ENCODE results near the gene ZNF750.
"Not testable (repeated sequence)": the region's sequence is repeated elsewhere in the genome, so short reads cannot be mapped to it uniquely, and the experiment has no call there.

The ZNF750 gene

GRCh38 chr17:82793974-82794630 is 45.7 kb downstream of the ZNF750 start:
- DNase-seq (ENCODE audit: low spot score) = no peak

- DNase-seq (ENCODE audit: low spot score) = no peak
Observed at GRCh38 chr17:82791532-82791931, 48.3 kb downstream of the ZNF750 start.

DNA sequence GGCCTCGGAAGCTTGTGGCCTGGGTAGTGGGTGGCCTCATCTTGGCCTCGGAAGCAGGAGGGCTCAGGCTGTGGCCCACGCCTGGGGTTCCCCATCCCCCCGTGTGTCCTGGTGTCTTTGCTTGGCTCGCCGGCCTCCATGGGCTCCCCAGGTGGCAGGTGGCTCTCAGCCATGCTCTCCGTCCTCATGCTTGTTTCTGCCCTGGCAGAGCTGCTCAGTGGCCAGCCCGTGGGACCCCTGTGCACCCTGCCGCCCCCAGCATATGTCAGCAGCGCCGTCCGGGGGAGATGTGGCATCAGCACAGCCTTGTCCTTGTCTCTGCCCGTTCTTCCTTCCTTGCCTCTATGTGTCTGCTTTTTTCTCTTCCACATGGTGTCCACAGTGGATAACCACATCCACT is 49.4 kb downstream of the ZNF750 start:
- no peak for DNase-seq (ENCODE audit: low spot score)

DNA sequence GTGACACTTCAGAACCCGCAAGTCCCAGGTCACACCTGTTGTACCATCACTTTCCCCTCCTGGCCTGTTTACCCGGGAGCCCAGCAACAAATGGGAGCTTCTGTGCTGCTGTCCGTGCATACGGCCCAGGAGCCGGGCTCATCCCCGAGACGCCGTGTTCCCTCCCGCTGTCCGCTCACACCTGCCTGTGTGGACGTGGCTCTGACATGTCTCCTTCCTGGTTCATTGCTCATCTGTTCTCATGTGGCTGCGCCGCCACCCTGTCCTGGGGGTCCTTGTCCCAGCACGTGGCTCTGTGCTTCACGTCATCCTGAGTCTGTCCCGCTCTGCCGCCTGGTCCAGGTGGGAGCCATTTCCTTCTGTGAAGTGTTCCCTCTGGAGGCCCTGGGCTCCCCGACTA is 50.0 kb downstream of the ZNF750 start:
- DNase-seq (ENCODE audit: low spot score) = no peak

DNA sequence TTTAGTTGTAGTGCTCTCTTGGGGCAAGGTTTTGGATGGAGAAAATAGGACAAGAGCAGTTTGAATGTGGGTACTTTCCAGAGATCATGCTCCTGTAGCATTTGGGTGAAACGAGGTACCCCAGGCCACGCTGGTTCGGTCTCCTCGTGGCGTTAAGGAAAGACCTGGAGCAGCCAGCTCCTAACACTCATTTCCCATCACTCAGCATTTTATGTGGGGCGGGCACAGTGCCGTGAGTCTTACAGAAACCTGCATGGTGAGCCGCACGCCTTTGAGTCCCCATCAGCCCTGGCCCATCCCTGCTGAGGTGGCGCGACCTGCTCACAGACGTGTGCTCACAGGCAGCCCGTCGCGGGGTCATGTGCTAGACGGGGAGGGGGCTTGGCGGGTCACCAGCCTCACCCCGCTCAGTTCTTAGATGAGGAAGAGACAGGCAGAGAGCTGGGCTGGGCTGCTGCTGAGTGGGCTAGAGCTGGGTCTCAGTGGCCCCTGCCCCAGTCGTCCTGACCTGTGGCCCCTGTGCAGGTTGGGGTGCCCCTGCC is 50.7 kb downstream of the ZNF750 start:
- no peak for DNase-seq (ENCODE audit: low spot score)

- no peak for DNase-seq (ENCODE audit: low spot score)
Observed at GRCh38 chr17:82788206-82789001, 51.4 kb downstream of the ZNF750 start.

DNA sequence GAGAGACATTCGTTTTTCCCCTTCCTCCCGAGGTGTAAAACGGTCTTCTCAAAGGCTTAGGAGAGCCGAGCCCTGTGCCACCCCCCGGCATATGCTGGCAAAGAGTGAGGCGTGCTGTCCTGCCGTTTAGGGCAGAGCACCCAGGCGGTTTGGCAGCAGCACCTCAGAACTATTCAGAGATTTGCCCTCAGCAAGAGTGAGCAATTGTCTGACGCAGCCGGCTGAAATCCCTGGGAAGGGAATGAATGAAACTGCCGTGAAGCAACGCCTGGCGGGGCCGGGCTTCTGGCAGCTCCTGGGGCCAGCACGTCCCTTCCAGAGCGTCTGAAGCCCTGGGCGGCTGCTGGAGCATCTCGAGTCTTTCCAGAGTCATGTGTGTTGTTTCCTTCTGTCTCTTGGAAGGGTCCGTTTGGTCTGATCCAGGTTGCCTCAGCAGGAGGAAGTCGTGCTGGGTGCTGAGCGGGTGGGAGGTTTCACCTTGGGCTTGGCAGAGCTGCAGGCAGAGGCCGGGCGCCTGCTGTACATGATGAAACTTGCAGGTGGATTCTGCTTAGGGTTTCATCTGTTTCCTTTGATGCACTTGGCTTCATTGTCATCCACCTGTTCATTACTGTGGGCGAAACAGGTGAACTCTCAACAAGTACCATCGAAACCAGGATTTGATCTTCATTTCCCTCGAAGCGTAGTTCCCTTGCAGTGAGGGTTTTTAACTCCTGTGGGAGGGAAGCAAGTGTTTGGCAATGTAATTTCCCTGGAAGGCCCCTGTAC is 52.6 kb downstream of the ZNF750 start:
- no peak for DNase-seq (ENCODE audit: low spot score)

GRCh38 chr17:82786427-82786826 is 53.4 kb downstream of the ZNF750 start:
- no peak for DNase-seq (ENCODE audit: low spot score)

GRCh38 chr17:82785581-82785980 is 54.2 kb downstream of the ZNF750 start:
- DNase-seq (ENCODE audit: low spot score) = not testable (repeated sequence)

GRCh38 chr17:82783498-82783897 is 56.3 kb downstream of the ZNF750 start:
- DNase-seq (ENCODE audit: low spot score) = no peak

DNA sequence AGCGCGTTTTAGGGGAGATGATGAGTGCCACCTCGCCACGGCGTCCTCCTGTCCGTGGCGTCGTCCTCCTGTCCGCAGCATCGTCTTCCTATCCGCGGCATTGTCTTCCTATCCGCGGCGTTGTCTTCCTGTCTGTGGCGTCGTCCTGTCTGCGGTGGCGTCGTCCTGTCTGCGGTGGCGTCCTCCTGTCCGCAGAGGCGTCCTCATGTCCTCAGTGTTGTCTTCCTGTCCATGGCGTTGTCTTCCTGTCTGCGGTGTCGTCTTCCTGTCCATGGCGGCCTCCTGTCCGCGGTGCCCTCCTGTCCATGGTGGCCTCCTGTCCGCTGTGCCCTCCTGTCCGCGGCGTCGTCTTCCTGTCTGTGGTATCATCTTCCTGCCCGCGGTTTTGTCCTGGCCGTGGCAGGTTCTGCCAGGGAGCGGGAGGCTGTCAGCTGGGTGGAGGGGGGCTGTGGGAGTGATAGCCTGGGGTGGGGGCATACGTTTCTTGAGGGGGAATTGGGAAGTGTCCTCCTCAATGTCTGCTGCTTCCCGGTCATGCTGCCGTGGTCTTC is 57.1 kb downstream of the ZNF750 start:
- no peak for DNase-seq (ENCODE audit: low spot score)

- peak; percentile 85 for DNase-seq (ENCODE audit: low spot score)
Observed at GRCh38 chr17:82781894-82782274, 57.9 kb downstream of the ZNF750 start.

GRCh38 chr17:82780971-82781893 is 58.6 kb downstream of the ZNF750 start:
- no peak for DNase-seq (ENCODE audit: low spot score)

DNA sequence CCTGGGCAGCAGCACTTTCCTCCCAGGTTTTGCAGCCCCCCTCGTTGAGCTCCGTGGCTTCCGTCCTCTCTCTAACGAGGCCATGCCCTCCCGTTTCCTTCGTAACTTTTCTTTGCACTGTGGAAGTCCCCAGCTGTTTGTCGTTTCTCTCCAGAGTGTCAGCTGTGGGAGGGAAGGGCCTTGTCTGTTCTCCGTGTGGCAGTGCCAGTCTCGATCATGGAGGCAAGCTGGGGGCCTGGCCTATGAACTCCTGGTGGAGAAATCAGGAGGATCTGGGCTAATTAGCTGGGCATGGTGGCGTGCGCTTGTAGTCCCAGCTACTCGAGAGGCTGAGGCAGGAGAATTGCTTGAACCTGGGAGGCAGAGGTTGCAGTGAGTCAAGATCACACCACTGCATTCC is 59.6 kb downstream of the ZNF750 start:
- no peak for DNase-seq (ENCODE audit: low spot score)

DNA sequence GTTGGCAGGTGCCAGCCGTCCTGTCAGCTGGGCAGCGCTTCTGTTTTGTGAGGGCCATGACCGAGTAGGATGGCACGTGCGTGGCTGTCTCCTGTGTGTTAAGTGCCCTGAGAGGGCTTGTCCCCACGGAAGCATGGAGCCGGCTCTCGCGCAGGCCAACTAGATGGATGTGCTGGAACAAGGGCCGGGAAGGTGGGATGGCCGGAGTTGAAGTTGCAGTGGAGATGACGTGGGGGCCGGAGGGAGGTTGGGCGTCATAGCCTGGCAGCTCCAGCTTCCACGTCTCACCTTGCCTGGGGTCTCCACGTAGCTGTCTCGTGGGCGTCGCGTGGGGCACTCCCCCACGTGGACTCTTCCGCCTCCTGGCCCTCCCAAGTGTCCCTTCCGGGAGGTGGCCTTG is 60.3 kb downstream of the ZNF750 start:
- DNase-seq (ENCODE audit: low spot score) = no peak
